IMR-90 (cell line): ENCODE results near the gene TIMM9. TPM values are rescaled to one million over a fixed set of nuclear protein-coding genes. Genes with fewer than 3 reads are reported as not detected.

Experiments used
- ATAC-seq: fragments of 200-7000 bp; cut with Tn5 transposase; 2 replicates; pipeline ENCODE4 v1.9.1; 2020; ENCODE audit warnings: low read depth, mild to moderate bottlenecking, moderate library complexity
- BruUV-seq: library from RNA; stranded (reverse); fragments of 400-500 nt; replicated peaks from 2 replicates; lab custom pipeline; 2021; lab: Mats Ljungman, UMichigan
- CTCF ChIA-PET: fragments of 300-600 bp; formaldehyde crosslinking; extraction: SDS; loops from one replicate; lab custom pipeline; 2021; ENCODE audit warnings: antibody characterized with exemption; lab: Yijun Ruan, JAX
- POLR2A ChIA-PET: fragments of 300-600 bp; sonication (Branson Sonifier 250); formaldehyde crosslinking; loops from one replicate; lab custom pipeline; 2022; ENCODE audit warnings: antibody characterized with exemption; ENCODE audit not compliant: unreplicated experiment; lab: Charles Lee
- DNase-seq: peaks from one replicate; pipeline ENCODE4 v3.0.0; 2013
- H2AFZ ChIP-seq: replicated peaks from 2 replicates; pipeline ENCODE3; 2013; ENCODE audit warnings: low read length, mild to moderate bottlenecking; ENCODE audit not compliant: poor library complexity
- H2AK5ac ChIP-seq: 2 replicates; pipeline ENCODE4 v1.6.1; 2013; ENCODE audit warnings: low read depth, low read length, inconsistent platforms
- H2AK9ac ChIP-seq: replicated peaks from 2 replicates; pipeline ENCODE3; 2013; ENCODE audit warnings: mild to moderate bottlenecking, low read depth, low read length, moderate library complexity; ENCODE audit not compliant: poor library complexity
- H2BK120ac ChIP-seq: 2 replicates; pipeline ENCODE4 v1.6.1; 2013; ENCODE audit warnings: low read depth, low read length, inconsistent platforms
- H2BK15ac ChIP-seq: 3 replicates; pipeline ENCODE4 v1.6.1; 2013; ENCODE audit warnings: low read depth, low read length, inconsistent platforms
- H2BK20ac ChIP-seq: 2 replicates; pipeline ENCODE4 v1.6.1; 2013; ENCODE audit warnings: low read depth, mild to moderate bottlenecking, inconsistent platforms, low read length, moderate library complexity
- H2BK5ac ChIP-seq: 2 replicates; pipeline ENCODE4 v1.6.1; 2013; ENCODE audit warnings: mild to moderate bottlenecking, low read depth, low read length, inconsistent platforms; ENCODE audit not compliant: poor library complexity, severe bottlenecking
- H3K14ac ChIP-seq: replicated peaks from 2 replicates; pipeline ENCODE4 v1.6.1; 2013; ENCODE audit warnings: low read depth, low read length, inconsistent platforms
- H3K18ac ChIP-seq: 2 replicates; pipeline ENCODE4 v1.6.1; 2013; ENCODE audit warnings: low read depth, low read length, control low read depth
- H3K23ac ChIP-seq: 2 replicates; pipeline ENCODE4 v1.6.1; 2013; ENCODE audit warnings: low read depth, low read length, inconsistent platforms
- H3K27ac ChIP-seq: 2 replicates; pipeline ENCODE4 v1.5.1; 2013; ENCODE audit warnings: mild to moderate bottlenecking, control low read depth, low read length; ENCODE audit not compliant: insufficient read depth
- H3K27me3 ChIP-seq: 2 replicates; pipeline ENCODE4 v1.6.1; 2013; ENCODE audit warnings: low read length; ENCODE audit not compliant: control insufficient read depth, insufficient read depth
- H3K36me3 ChIP-seq: 2 replicates; pipeline ENCODE4 v1.6.1; 2013; ENCODE audit warnings: low read length, mixed read lengths; ENCODE audit not compliant: control insufficient read depth, insufficient read depth
- H3K4ac ChIP-seq: 2 replicates; pipeline ENCODE4 v1.6.1; 2013; ENCODE audit warnings: low read depth, low read length, inconsistent platforms
- H3K4me1 ChIP-seq: 2 replicates; pipeline ENCODE4 v1.6.1; 2013; ENCODE audit warnings: low read length, mixed read lengths; ENCODE audit not compliant: control insufficient read depth, insufficient read depth
- H3K4me2 ChIP-seq: 2 replicates; pipeline ENCODE4 v1.6.1; 2013; ENCODE audit warnings: low read depth, mild to moderate bottlenecking, control low read depth, low read length, moderate library complexity
- H3K4me3 ChIP-seq: 2 replicates; pipeline ENCODE4 v1.5.1; 2013; ENCODE audit warnings: low read depth, mild to moderate bottlenecking, control low read depth, low read length, moderate library complexity; ENCODE audit not compliant: insufficient read depth
- H3K56ac ChIP-seq: 2 replicates; pipeline ENCODE4 v1.6.1; 2013; ENCODE audit warnings: low read length, inconsistent platforms; ENCODE audit not compliant: insufficient read depth; ENCODE audit errors: extremely low read depth
- H3K79me1 ChIP-seq, 2 experiments: 2 replicates each; pipeline ENCODE4 v1.6.1; 2013; ENCODE audit warnings: low read length in 2 of 2, inconsistent platforms in 1 of 2, low read depth in 1 of 2
- H3K9ac ChIP-seq: 2 replicates; pipeline ENCODE4 v1.6.1; 2013; ENCODE audit warnings: low read depth, low read length, control low read depth
- H3K9me1 ChIP-seq: 2 replicates; pipeline ENCODE4 v1.6.1; 2013; ENCODE audit warnings: low read length, inconsistent platforms; ENCODE audit not compliant: insufficient read depth
- H3K9me3 ChIP-seq: 2 replicates; pipeline ENCODE4 v1.6.1; 2013; ENCODE audit warnings: low read length; ENCODE audit not compliant: control insufficient read depth, insufficient read depth
- H4K20me1 ChIP-seq: 2 replicates; pipeline ENCODE4 v1.6.1; 2013; ENCODE audit warnings: low read length, inconsistent platforms; ENCODE audit not compliant: insufficient read depth
- H4K5ac ChIP-seq: 2 replicates; pipeline ENCODE4 v1.6.1; 2013; ENCODE audit warnings: mild to moderate bottlenecking, low read depth, low read length, control low read depth
- H4K8ac ChIP-seq, 2 experiments: 2 replicates each; pipeline ENCODE4 v1.6.1; 2013; ENCODE audit warnings: low read depth in 2 of 2, low read length in 2 of 2, control low read depth in 1 of 2, inconsistent platforms in 1 of 2
- H4K91ac ChIP-seq: 2 replicates; pipeline ENCODE4 v1.6.1; 2013; ENCODE audit warnings: low read depth, low read length, inconsistent platforms; ENCODE audit not compliant: insufficient read depth
- CHD1 ChIP-seq: IDR thresholded peaks from 2 replicates; pipeline ENCODE4 v1.6.1; 2012; ENCODE audit warnings: low read depth, low read length, improper control_type of control experiment
- RCOR1 ChIP-seq: IDR thresholded peaks from 2 replicates; pipeline ENCODE4 v1.6.1; 2012; ENCODE audit warnings: mild to moderate bottlenecking, low read length, improper control_type of control experiment; ENCODE audit not compliant: insufficient replicate concordance
- SMC3 ChIP-seq: fragments of 150-350 bp; IDR thresholded peaks from 2 replicates; pipeline ENCODE4 v1.6.1; 2016; ENCODE audit warnings: low read depth, mild to moderate bottlenecking, antibody characterized with exemption, low read length, moderate library complexity
- WGBS, 2 experiments: methylation state at CpG; one replicate each; pipeline versions ENCODE4 v1.1.5 to v1.1.7; 2013; ENCODE audit warnings: missing lambda C conversion rate in 2 of 2; ENCODE audit not compliant: insufficient read length in 1 of 2; ENCODE audit errors: extremely low coverage in 2 of 2; 5-methylcytosine and 5-hydroxymethylcytosine counted together
- dilution Hi-C: fragments of 300-500 bp; cut with HindIII; formaldehyde crosslinking; loops from one replicate; pipeline ENCODE4 v1.14.3; 2018; ENCODE audit warnings: low sequenced_read_pairs; ENCODE audit not compliant: unreplicated experiment
- in situ Hi-C: fragments of 300-500 bp; cut with MboI; formaldehyde crosslinking; loops from 3 replicates; pipeline ENCODE4 v1.14.3; 2019; ENCODE audit warnings: low sequenced_read_pairs, inconsistent platforms, mixed read lengths
- intact Hi-C: fragments of 100-400 bp; cut with micrococcal nuclease; formaldehyde crosslinking; loops from 2 replicates; pipeline ENCODE4 v1.10.0; 2022
- polyA plus RNA-seq, 3 experiments: library from polyadenylated mRNA; depleted of rRNA; stranded (reverse); fragments of >200 nt; gene quantifications; 2 replicates each; pipeline ENCODE4 v1.2.3, GENCODE V29; 2012; ENCODE audit warnings: low replicate concordance in 1 of 3
- total RNA-seq: library from RNA; depleted of rRNA; stranded (reverse); fragments of >200 nt; gene quantifications from 2 replicates; pipeline ENCODE4 v1.2.3, GENCODE V29; 2012

TIMM9 gene
- total and polyA plus RNA-seq, 2 of the 4 experiments (the other 2 are of a cell fraction), result 23.7 to 27.8 TPM

- Histone ChIP-seq H3K56ac (no peak overlapping the region), H3K27ac (no peak overlapping the region), H3K4me1 (no peaks in the 10 kb centered on the region), H2BK120ac (no peak overlapping the region), H2BK15ac (no peak overlapping the region), H4K20me1 (no peaks in the 10 kb centered on the region), H2BK20ac (no peak overlapping the region), H2AK9ac (no peak overlapping the region), H3K9me1 (no peaks in the 10 kb centered on the region), H3K36me3 (peaks cover 27% of the 10 kb centered on the region), H3K4me3 (no peak overlapping the region), H4K8ac (0 out of 4 replicates have a peak overlapping the region, but pooled peaks of 1 of the 2 experiments have one; percentile 28), H3K4ac (no peak overlapping the region), H3K79me1 (no peaks in the 10 kb centered on the region; a peak in 1 of 4 replicates), H3K23ac (no peak overlapping the region), H3K9ac (no peak overlapping the region), H3K18ac (no peak overlapping the region), H4K5ac (no peak overlapping the region), H2AK5ac (no peak overlapping the region), H2BK5ac (no peak overlapping the region), H3K14ac (no peak overlapping the region; the same call in 1 of the 2 replicates), H3K27me3 (no peaks in the 10 kb centered on the region), H2AFZ (no peak overlapping the region), H3K4me2 (no peak overlapping the region), H4K91ac (no peak overlapping the region), H3K9me3 (no peaks in the 10 kb centered on the region)
- in situ Hi-C loops (no loop called here), dilution Hi-C loops (no loop called here), intact Hi-C loops (no loop called here)
- no CpG with 5 or more reads among the region's 1 CpG for WGBS, 2 experiments
- ChIA-PET POLR2A (no interaction called here), CTCF (no interaction called here)
- peak; percentile 59 for DNase-seq
- no peak for ATAC-seq
- no peak for TF ChIP-seq SMC3
- TF ChIP-seq RCOR1, result no peak
- no peak for TF ChIP-seq CHD1
- no TSS peak for BruUV-seq
Measured at GRCh38 chr14:58368956-58369355, 58.4 kb downstream of the TIMM9 start.
